ENCODE results near the gene RASSF8. TPM values are rescaled to one million over a fixed set of nuclear protein-coding genes. Genes with fewer than 3 reads are reported as not detected.

RASSF8 gene
- total RNA-seq, 1 donor from 2014 or later: 85.7 TPM

- H3K36me3 ChIP-seq: no peaks in the 10 kb centered on the region
- H3K4me1 ChIP-seq: no peaks in the 10 kb centered on the region
- no peaks in the 10 kb centered on the region for H3K9me3 ChIP-seq
- TF ChIP-seq CTCF (IDR thresholded peaks at IDR 0.05): no peak
- no peaks in the 10 kb centered on the region for H3K27me3 ChIP-seq
- intact Hi-C loops (cut with DNase I): no loop called here
- ATAC-seq (no peak), DNase-seq (no peak)
- no peak overlapping the region for H3K4me3 ChIP-seq
- H3K27ac ChIP-seq: no peak overlapping the region
These were observed 119.6 kb downstream of the RASSF8 start for GRCh38 chr12:26077915-26078702.

GRCh38 chr12:26080911-26081310 is 122.4 kb downstream of the RASSF8 start:
- no peaks in the 10 kb centered on the region for H3K27me3 ChIP-seq
- no peaks in the 10 kb centered on the region for H3K4me1 ChIP-seq
- no peaks in the 10 kb centered on the region for H3K36me3 ChIP-seq
- no peak overlapping the region for H3K4me3 ChIP-seq
- intact Hi-C loops (cut with DNase I): no loop called here
- peak; percentile 76 for ATAC-seq
- TF ChIP-seq CTCF (IDR thresholded peaks at IDR 0.05): no peak
- no peak for DNase-seq
- H3K9me3 ChIP-seq: no peaks in the 10 kb centered on the region
- no peak overlapping the region for H3K27ac ChIP-seq

GRCh38 chr12:26086936-26087335 is 128.5 kb downstream of the RASSF8 start:
- no peak overlapping the region for H3K4me3 ChIP-seq
- H3K4me1 ChIP-seq: no peaks in the 10 kb centered on the region
- H3K9me3 ChIP-seq: no peaks in the 10 kb centered on the region
- ATAC-seq (peak; percentile 11), DNase-seq (no peak)
- intact Hi-C loops (cut with DNase I): no loop called here
- TF ChIP-seq CTCF (IDR thresholded peaks at IDR 0.05): no peak
- H3K27me3 ChIP-seq: no peaks in the 10 kb centered on the region
- H3K27ac ChIP-seq: no peak overlapping the region
- H3K36me3 ChIP-seq: no peaks in the 10 kb centered on the region

- Histone ChIP-seq H3K4me1 (no peaks in the 10 kb centered on the region), H3K9me3 (no peaks in the 10 kb centered on the region), H3K27me3 (no peaks in the 10 kb centered on the region), H3K27ac (no peak overlapping the region), H3K4me3 (no peak overlapping the region), H3K36me3 (no peaks in the 10 kb centered on the region)
- DNase-seq (no peak), ATAC-seq (peak; percentile 82)
- TF ChIP-seq CTCF (IDR thresholded peaks at IDR 0.05): no peak
- intact Hi-C loops (cut with DNase I): no loop called here
These were observed 130.5 kb downstream of the RASSF8 start for GRCh38 chr12:26088998-26089397.

- Histone ChIP-seq H3K4me1 (no peaks in the 10 kb centered on the region), H3K27me3 (no peaks in the 10 kb centered on the region), H3K27ac (no peak overlapping the region), H3K9me3 (no peaks in the 10 kb centered on the region), H3K36me3 (no peaks in the 10 kb centered on the region), H3K4me3 (no peak overlapping the region)
- DNase-seq: no peak
- peak; percentile 84 for ATAC-seq
- intact Hi-C loops (cut with DNase I): no loop called here
- TF ChIP-seq CTCF (IDR thresholded peaks at IDR 0.05): no peak
These were observed 132.5 kb downstream of the RASSF8 start for GRCh38 chr12:26090836-26091510.
